ENCODE results near the gene IPO11.
"Not testable (repeated sequence)": the region's sequence is repeated elsewhere in the genome, so short reads cannot be mapped to it uniquely, and the experiment has no call there.

IPO11 gene

GRCh38 chr5:62645223-62645622 lies 232.7 kb downstream of the IPO11 start:
- no peak for DNase-seq (ENCODE audit: low spot score)

GRCh38 chr5:62647241-62647640 lies 234.7 kb downstream of the IPO11 start:
- DNase-seq (ENCODE audit: low spot score) = no peak

- no peak for DNase-seq (ENCODE audit: low spot score)
Observed at GRCh38 chr5:62649025-62649424, 236.5 kb downstream of the IPO11 start.

GRCh38 chr5:62649476-62650113 lies 237.0 kb downstream of the IPO11 start:
- DNase-seq (ENCODE audit: low spot score) = peak; percentile 20

GRCh38 chr5:62650197-62650596 lies 237.6 kb downstream of the IPO11 start:
- no peak for DNase-seq (ENCODE audit: low spot score)

- no peak for DNase-seq (ENCODE audit: low spot score)
Observed at GRCh38 chr5:62652225-62652624, 239.7 kb downstream of the IPO11 start.

- no peak for DNase-seq (ENCODE audit: low spot score)
Observed at GRCh38 chr5:62653001-62653863, 240.7 kb downstream of the IPO11 start.

GRCh38 chr5:62653864-62654575 lies 241.5 kb downstream of the IPO11 start:
- DNase-seq (ENCODE audit: low spot score) = no peak

GRCh38 chr5:62657772-62658171 lies 245.2 kb downstream of the IPO11 start:
- not testable (repeated sequence) for DNase-seq (ENCODE audit: low spot score)

GRCh38 chr5:62661126-62661525 lies 248.6 kb downstream of the IPO11 start:
- no peak for DNase-seq (ENCODE audit: low spot score)

GRCh38 chr5:62662521-62662920 lies 250.0 kb downstream of the IPO11 start:
- no peak for DNase-seq (ENCODE audit: low spot score)

GRCh38 chr5:62671479-62671878 lies 258.9 kb downstream of the IPO11 start:
- no peak for DNase-seq (ENCODE audit: low spot score)

GRCh38 chr5:62676596-62676995 lies 264.0 kb downstream of the IPO11 start:
- not testable (repeated sequence) for DNase-seq (ENCODE audit: low spot score)

Data from globus pallidus (tissue), 1 donor.